Measurements from ENCODE around the gene BMPER.

DNA sequence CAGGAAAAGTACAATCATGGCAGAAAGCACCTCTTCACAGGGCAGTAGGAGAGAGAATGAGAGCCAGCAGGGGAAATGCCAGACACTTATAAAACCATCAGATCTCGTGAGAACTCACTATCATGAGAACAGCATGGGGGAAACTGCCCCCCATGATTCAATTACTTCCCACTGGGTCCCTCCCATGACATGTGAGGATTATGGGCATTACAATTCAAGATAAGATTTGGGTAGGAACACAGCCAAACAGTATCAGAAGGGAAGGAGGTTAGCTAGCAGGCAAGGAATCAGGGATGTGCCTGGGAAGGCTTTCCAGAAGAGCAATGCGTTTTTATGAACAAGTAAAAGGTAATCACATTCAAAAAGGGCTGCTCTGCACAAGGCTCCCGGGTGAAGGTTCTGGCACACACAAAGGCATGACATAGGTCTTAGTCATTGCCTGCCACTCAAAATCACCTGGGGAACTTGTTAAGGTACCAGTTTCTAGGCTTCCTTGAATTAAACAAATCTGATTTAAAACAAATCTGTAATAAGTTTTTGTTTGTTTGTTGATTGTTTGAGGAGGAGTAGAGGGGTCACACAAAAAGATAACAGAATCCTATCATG, 40.9 kb downstream of the BMPER start:
- no peak for TF ChIP-seq POLR2A (IDR thresholded peaks at IDR 0.05)
- TF ChIP-seq, protein P1, sequence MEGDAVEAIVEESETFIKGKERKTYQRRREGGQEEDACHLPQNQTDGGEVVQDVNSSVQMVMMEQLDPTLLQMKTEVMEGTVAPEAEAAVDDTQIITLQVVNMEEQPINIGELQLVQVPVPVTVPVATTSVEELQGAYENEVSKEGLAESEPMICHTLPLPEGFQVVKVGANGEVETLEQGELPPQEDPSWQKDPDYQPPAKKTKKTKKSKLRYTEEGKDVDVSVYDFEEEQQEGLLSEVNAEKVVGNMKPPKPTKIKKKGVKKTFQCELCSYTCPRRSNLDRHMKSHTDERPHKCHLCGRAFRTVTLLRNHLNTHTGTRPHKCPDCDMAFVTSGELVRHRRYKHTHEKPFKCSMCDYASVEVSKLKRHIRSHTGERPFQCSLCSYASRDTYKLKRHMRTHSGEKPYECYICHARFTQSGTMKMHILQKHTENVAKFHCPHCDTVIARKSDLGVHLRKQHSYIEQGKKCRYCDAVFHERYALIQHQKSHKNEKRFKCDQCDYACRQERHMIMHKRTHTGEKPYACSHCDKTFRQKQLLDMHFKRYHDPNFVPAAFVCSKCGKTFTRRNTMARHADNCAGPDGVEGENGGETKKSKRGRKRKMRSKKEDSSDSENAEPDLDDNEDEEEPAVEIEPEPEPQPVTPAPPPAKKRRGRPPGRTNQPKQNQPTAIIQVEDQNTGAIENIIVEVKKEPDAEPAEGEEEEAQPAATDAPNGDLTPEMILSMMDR (IDR thresholded peaks at IDR 0.05): no peak
- TF ChIP-seq POLR2AphosphoS5 (IDR thresholded peaks at IDR 0.05): no peak
